GM18508 (cell line): ENCODE measurements around the gene CDH4.

ENCODE experiments used
- ATAC-seq: cut with Tn5 transposase; IDR thresholded peaks from one replicate; pipeline ENCODE4 v1.9.1; 2021; ENCODE audit warnings: moderate number of reproducible peaks; ENCODE audit not compliant: insufficient read depth, unreplicated experiment

CDH4 gene

GRCh38 chr20:61868466-61869090 is 616.5 kb downstream of the CDH4 start:
- no peak for ATAC-seq

GRCh38 chr20:61869750-61870507 is 617.9 kb downstream of the CDH4 start:
- no peak for ATAC-seq

GRCh38 chr20:61871160-61871559 is 619.1 kb downstream of the CDH4 start:
- ATAC-seq = no peak

DNA sequence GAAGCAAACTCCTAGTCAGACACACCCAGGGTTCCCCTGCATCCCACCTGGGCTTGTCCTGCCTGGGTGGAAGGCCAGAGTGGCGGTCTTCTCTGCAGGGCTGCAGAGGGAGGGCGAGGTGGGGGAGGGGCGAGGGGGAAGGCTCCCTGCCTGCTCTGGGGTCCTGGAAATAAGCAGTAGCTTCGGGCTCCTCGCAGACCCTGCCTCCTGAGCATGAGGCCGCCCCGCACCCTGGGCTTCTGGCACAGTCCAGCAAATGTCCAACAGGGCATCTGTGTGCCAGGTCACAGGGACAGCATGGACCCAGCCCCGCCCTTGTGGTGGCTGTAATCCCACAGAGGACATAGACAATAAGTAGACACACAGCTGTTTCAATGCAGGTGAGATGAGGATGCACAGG is 619.9 kb downstream of the CDH4 start:
- ATAC-seq = no peak

DNA sequence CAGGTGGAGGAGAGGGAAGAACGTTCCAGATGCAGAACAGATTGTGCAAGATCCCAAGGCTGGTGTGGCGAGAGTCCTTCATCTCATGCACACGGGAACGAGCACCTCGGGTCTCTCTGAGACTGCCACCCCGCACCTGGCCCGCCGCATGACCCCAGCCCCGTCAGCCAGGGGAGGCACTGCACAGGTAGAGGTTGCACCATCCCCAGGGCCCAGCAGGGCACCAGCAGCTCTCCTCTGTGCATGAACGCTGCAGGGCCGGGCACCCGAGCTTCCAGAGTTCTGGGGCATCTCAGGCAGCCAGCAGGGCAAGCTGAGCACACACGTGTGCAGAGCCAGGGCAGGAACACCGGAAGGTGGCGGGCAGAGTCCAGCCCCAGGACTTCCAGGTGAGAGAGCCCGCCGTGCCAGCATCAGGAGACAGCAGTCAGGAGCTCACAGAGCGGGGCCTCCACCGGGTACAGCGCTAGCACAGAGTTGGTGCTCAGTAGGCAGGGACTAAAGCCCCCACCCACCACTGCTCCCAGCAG is 620.4 kb downstream of the CDH4 start:
- no peak for ATAC-seq

DNA sequence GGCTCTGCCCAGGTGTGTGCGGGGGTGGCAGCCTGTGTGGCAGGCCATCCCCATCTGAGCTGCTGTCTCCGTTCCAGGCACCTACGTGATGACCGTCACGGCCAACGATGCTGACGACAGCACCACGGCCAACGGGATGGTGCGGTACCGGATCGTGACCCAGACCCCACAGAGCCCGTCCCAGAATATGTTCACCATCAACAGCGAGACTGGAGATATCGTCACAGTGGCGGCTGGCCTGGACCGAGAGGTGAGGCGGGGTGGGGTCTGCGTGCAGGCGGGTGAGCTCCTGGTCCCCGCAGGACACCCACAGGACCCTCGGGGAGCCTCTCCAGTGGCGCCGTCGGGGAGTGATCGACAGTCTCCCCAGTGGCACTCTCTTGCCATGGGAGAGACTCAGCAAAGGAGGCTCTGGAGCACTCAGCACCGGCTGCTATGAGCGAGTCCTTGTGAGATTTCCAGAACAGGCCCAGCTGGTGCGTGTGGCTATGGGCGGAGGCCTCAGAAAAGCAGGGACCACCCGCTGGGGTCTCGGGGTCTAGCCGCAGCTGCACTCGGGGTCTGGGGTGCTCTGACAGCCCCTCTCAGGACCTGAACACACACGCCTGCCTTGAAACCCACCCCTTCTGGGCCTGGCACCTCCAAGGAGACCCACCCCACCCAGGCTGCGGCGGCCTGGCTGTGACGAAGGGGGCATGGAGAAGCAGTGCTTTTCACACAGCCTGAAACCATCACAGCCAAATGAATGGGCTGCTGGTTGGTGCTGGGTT is 621.8 kb downstream of the CDH4 start:
- ATAC-seq = no peak

DNA sequence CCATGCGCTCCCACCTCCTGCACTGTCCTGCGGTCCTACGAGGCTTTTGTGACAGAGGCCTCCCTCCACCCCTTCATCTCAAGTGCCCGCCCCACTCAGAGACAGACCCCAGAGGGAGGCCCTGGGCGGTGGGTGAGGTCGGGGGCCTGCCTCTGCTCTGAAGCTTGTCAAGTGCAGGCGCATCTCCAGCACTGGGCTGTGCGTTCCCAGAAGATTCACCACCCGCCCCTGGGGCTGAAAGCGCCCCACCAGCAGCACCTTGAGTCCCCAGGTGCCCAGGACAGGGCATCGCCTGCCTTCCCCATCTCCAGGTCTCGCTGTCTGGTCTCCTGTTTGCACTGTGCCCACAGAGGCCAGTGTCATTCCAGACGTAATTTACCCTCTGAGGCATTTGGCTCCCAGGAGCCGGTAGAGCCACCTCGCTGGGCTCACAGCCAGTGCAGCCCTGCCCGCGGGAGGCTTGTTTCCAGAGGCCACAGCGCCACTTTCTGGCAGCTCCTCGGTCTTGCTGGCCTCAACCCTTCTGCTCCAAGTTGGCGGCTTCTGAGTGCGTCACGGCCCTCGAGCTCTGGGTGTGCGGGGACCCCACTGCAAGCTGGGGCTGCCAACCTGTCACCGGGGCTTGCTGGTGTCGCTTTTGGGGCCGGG is 622.5 kb downstream of the CDH4 start:
- ATAC-seq = no peak

DNA sequence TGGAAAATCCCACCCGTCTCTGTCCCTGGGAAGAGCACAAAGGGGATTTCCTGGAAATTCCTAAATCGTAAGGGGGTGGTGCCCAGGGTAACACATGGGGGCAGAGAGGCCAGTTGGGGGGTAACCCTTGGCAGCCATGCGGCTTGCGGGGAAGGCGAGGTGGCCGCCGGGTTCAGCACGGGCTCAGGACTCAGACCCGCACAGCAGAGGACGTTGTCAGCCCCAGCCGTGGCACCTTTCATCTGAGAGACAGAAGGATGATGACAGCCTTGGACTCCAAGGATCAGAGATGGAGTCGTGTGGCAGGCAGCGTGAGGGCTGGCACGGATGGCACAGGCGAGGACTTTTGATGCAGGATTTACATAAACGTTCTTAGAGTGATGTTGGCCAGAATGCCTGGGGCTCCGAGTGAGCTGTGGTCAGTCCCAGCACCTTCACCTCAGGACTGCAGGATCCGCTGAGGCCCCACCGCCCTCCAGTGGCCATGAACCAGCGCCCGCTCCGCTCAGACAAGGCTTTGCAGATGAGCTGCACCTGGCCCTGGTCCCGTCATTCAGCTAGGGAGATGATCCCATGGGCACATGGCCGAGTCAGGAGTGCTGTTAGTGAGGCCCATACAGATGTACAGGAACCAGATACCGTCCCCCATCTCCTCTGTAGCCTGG is 623.3 kb downstream of the CDH4 start:
- no peak for ATAC-seq

DNA sequence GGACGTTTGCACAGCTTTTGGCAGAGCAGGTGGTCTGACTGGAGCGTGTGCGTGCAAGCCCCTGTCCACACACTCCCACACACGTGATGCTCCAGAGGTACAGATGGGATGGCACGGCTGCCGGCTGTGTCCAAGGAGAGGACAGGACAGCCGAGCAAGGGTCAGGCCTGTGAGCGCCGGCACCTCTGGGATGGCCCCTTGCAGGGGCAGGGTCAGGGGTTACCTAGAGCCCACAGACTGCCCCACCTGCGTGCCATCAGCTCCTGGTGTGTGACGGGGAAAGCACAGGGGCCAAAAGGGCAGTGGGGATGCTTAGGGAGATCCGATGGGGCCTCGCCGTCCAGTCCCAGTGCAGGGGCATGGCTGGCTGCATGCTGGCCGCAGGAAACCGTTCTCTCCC is 623.9 kb downstream of the CDH4 start:
- no peak for ATAC-seq

- ATAC-seq = no peak
These were observed 625.1 kb downstream of the CDH4 start for GRCh38 chr20:61876952-61877728.

DNA sequence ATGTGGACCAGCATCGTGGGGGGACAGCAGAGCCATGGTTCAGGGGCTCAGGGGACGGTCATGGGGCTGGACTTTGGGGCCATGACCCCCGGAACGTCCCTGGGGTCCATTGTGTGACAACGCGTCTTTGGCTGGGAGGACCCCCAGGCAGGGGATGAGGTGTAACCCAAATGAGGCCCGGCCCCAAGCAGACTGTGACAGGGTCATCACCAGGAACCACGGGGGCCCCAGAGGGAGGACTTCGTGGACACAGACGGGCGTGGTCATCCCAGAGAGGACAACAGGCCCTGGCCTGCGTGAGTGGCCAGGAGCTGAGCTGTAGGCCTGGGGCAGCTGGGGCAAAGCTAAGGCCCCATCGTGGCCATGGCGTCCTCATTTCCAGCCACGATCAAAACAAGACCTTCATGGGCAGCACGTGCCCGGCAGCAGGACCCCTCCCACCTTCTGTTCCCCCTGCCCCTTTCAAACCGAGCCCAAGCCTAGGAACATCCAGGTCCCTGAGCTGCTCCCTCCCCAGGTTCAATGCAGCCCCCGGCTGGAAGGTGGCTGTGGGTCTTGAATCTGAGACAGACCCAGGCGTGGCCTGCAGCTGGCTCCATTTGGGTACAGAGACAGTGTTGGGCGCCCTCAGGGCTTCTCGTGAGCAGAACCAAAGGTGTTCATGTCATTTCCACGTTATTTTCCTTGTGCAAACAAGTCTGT is 625.9 kb downstream of the CDH4 start:
- ATAC-seq = no peak

- no peak for ATAC-seq
These were observed 626.6 kb downstream of the CDH4 start for GRCh38 chr20:61878478-61879302.

- ATAC-seq = no peak
These were observed 627.2 kb downstream of the CDH4 start for GRCh38 chr20:61879303-61879620.

DNA sequence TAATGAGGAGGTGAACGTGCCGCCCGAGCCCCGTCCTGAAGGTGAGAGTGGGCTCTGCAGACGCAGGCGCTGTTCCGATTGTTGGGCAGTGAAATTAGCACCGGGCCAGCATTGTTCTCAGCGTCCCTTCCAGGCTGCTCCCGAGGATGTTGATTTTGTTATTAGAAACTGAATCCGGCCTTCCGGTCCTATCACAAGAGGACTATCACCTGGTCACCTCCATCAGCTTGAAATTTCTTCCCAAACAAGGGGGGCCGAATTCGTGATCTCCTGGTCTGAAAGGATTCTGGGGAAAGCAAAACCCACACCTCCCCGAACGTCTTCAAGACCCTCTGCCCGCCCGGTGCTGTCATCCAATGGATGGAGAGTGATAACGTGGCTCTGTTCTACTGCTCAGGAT is 627.6 kb downstream of the CDH4 start:
- ATAC-seq = no peak

DNA sequence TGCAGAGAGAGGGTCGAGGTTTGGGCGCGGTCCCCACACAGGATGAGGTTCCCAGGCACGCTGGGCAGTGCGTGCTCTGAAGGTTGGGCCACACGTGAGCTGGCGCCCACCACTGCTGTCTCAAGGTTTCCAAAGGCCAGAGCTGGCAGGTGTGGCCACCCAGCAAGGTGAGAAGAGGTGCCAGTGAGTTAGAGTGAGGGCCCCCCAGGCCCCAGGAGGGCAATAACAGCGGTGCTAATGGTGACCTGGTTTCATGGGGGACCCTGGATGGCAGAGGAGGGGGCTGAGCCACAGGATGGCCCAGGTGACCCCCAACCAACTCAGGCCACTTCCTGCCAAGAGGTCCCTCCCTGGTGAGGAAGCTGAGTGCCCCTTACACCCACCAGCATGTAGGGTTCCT is 628.6 kb downstream of the CDH4 start:
- ATAC-seq = no peak

GRCh38 chr20:61881416-61881815 is 629.4 kb downstream of the CDH4 start:
- ATAC-seq = no peak

GRCh38 chr20:61881861-61882260 is 629.8 kb downstream of the CDH4 start:
- no peak for ATAC-seq
